H9 (cell line): ENCODE results near the gene TSPAN5. TPM values are rescaled to one million over a fixed set of nuclear protein-coding genes. Genes with fewer than 3 reads are reported as not detected.
A peak's percentile ranks its signal among the peaks of the same experiment; 100 is the strongest.

Experiments used
- DNase-seq: peaks from one replicate; pipeline ENCODE4 v3.0.0-alpha.2; 2017
- H2AFZ ChIP-seq: one replicate; pipeline ENCODE4 v1.6.1; 2013; ENCODE audit warnings: mild to moderate bottlenecking, low read length, control low read depth, moderate library complexity
- H2AK5ac ChIP-seq: 2 replicates; pipeline ENCODE4 v1.6.1; 2013; ENCODE audit warnings: low read length, control low read depth, mixed read lengths; ENCODE audit not compliant: insufficient read length
- H2BK120ac ChIP-seq: one replicate; pipeline ENCODE4 v1.6.1; 2013; ENCODE audit warnings: low read depth, mild to moderate bottlenecking, low read length, control low read depth, inconsistent platforms; ENCODE audit not compliant: poor library complexity, severe bottlenecking
- H2BK12ac ChIP-seq: 2 replicates; pipeline ENCODE4 v1.6.1; 2013; ENCODE audit warnings: low read length, control low read depth, mixed read lengths, low read depth; ENCODE audit not compliant: insufficient read length
- H2BK15ac ChIP-seq: 2 replicates; pipeline ENCODE4 v1.6.1; 2013; ENCODE audit warnings: low read depth, low read length, control low read depth
- H2BK20ac ChIP-seq: one replicate; pipeline ENCODE4 v1.6.1; 2013; ENCODE audit warnings: low read depth, mild to moderate bottlenecking, low read length, control low read depth, inconsistent platforms; ENCODE audit not compliant: poor library complexity, severe bottlenecking
- H2BK5ac ChIP-seq: 2 replicates; pipeline ENCODE4 v1.6.1; 2013; ENCODE audit warnings: low read length, control low read depth, mixed read lengths; ENCODE audit not compliant: insufficient read length
- H3K14ac ChIP-seq: 2 replicates; pipeline ENCODE4 v1.6.1; 2013; ENCODE audit warnings: low read length, control low read depth; ENCODE audit not compliant: insufficient read depth
- H3K18ac ChIP-seq: 2 replicates; pipeline ENCODE4 v1.6.1; 2013; ENCODE audit warnings: low read depth, mild to moderate bottlenecking, mixed read lengths, low read length, control low read depth; ENCODE audit not compliant: insufficient read length
- H3K23ac ChIP-seq: 2 replicates; pipeline ENCODE4 v1.6.1; 2013; ENCODE audit warnings: low read length, control low read depth, mixed read lengths, low read depth; ENCODE audit not compliant: insufficient read length
- H3K23me2 ChIP-seq: 2 replicates; pipeline ENCODE4 v1.6.1; 2013; ENCODE audit warnings: low read depth, mild to moderate bottlenecking, mixed read lengths, low read length, control low read depth; ENCODE audit not compliant: insufficient read length, poor library complexity, severe bottlenecking
- H3K27ac ChIP-seq: 2 replicates; pipeline ENCODE4 v1.5.1; 2013; ENCODE audit warnings: low read length, control low read depth, mixed read lengths, low read depth; ENCODE audit not compliant: insufficient read length
- H3K27me3 ChIP-seq: 2 replicates; pipeline ENCODE4 v1.6.1; 2013; ENCODE audit warnings: low read length, control low read depth, inconsistent platforms; ENCODE audit not compliant: insufficient read depth
- H3K4ac ChIP-seq: 2 replicates; pipeline ENCODE4 v1.6.1; 2013; ENCODE audit warnings: low read depth, mild to moderate bottlenecking, control low read depth, inconsistent platforms, low read length, moderate library complexity
- H3K4me1 ChIP-seq: 2 replicates; pipeline ENCODE4 v1.6.1; 2013; ENCODE audit warnings: low read length, control low read depth, inconsistent platforms; ENCODE audit not compliant: insufficient read depth
- H3K4me2 ChIP-seq: 2 replicates; pipeline ENCODE4 v1.6.1; 2013; ENCODE audit warnings: low read length, control low read depth, mixed read lengths; ENCODE audit not compliant: insufficient read length, insufficient read depth
- H3K56ac ChIP-seq: 2 replicates; pipeline ENCODE4 v1.6.1; 2013; ENCODE audit warnings: low read depth, mild to moderate bottlenecking, mixed read lengths, low read length, control low read depth; ENCODE audit not compliant: insufficient read length
- H3K79me1 ChIP-seq: 2 replicates; pipeline ENCODE4 v1.6.1; 2013; ENCODE audit warnings: low read depth, mild to moderate bottlenecking, moderate library complexity, low read length, control low read depth, inconsistent platforms; ENCODE audit not compliant: insufficient read depth, poor library complexity, severe bottlenecking
- H3K79me2 ChIP-seq: 2 replicates; pipeline ENCODE4 v1.6.1; 2013; ENCODE audit warnings: low read length, control low read depth, inconsistent platforms; ENCODE audit not compliant: insufficient read depth
- H3K9ac ChIP-seq: 2 replicates; pipeline ENCODE4 v1.6.1; 2013; ENCODE audit warnings: low read length, control low read depth, mixed read lengths; ENCODE audit not compliant: insufficient read length; ENCODE audit errors: extremely low read depth
- H3K9me3 ChIP-seq: one replicate; pipeline ENCODE4 v1.6.1; 2013; ENCODE audit warnings: low read depth, low read length, inconsistent platforms; ENCODE audit not compliant: control insufficient read depth
- H3T11ph ChIP-seq: one replicate; pipeline ENCODE4 v1.6.1; 2013; ENCODE audit warnings: mild to moderate bottlenecking, low read length, control low read depth, inconsistent platforms
- H4K20me1 ChIP-seq: one replicate; pipeline ENCODE4 v1.6.1; 2013; ENCODE audit not compliant: control insufficient read depth, insufficient read length, insufficient read depth
- H4K5ac ChIP-seq: 2 replicates; pipeline ENCODE4 v1.6.1; 2013; ENCODE audit warnings: low read depth, mild to moderate bottlenecking, mixed read lengths, low read length, control low read depth; ENCODE audit not compliant: insufficient read length
- H4K8ac ChIP-seq: replicated peaks from 2 replicates; pipeline ENCODE4 v1.6.1; 2013; ENCODE audit warnings: low read length, control low read depth, mixed read lengths, low read depth; ENCODE audit not compliant: insufficient read length
- H4K91ac ChIP-seq: 2 replicates; pipeline ENCODE4 v1.6.1; 2013; ENCODE audit warnings: low read depth, mild to moderate bottlenecking, moderate library complexity, mixed read lengths, low read length, control low read depth; ENCODE audit not compliant: insufficient read length
- H3K27ac Mint-ChIP-seq, 3 experiments: 2 replicates in 2 of 3; 3 replicates in 1 of 3; pipeline ENCODE4 v1.8.0; 2020 to 2021; ENCODE audit warnings: mixed read lengths in 3 of 3, mild to moderate bottlenecking in 1 of 3, moderate library complexity in 1 of 3
- H3K27me3 Mint-ChIP-seq: 2 replicates; pipeline ENCODE4 v1.8.0; 2021; ENCODE audit warnings: low read depth, mild to moderate bottlenecking, moderate library complexity, mixed read lengths
- H3K36me3 Mint-ChIP-seq, 3 experiments: 2 replicates in 2 of 3; 3 replicates in 1 of 3; pipeline ENCODE4 v1.8.0; 2020 to 2021; ENCODE audit warnings: low read depth in 3 of 3, mixed read lengths in 3 of 3; ENCODE audit not compliant: insufficient read depth in 1 of 3
- H3K4me1 Mint-ChIP-seq, 2 experiments: 2 replicates each; pipeline ENCODE4 v1.8.0; 2020; ENCODE audit warnings: mixed read lengths in 2 of 2
- H3K4me3 Mint-ChIP-seq, 2 experiments: 2 replicates in 1 of 2; 3 replicates in 1 of 2; pipeline ENCODE4 v1.8.0; 2020 to 2021; ENCODE audit warnings: mild to moderate bottlenecking in 2 of 2, mixed read lengths in 2 of 2, moderate library complexity in 1 of 2
- H3K9me3 Mint-ChIP-seq, 2 experiments: 2 replicates in 1 of 2; 3 replicates in 1 of 2; pipeline ENCODE4 v1.8.0; 2020; ENCODE audit warnings: mild to moderate bottlenecking in 2 of 2, mixed read lengths in 2 of 2, moderate library complexity in 1 of 2
- whole genome bisulfite sequencing: extraction: QIAGEN DNeasy Blood & Tissue Kit; methylation state at CpG from one replicate; pipeline ENCODE4 v1.1.7; 2013; ENCODE audit warnings: missing lambda C conversion rate, low lambda C conversion rate, mixed read lengths; ENCODE audit not compliant: insufficient read length; ENCODE audit errors: extremely low coverage; 5-methylcytosine and 5-hydroxymethylcytosine counted together
- total RNA-seq: library from RNA; stranded (reverse); gene quantifications from 2 replicates; pipeline ENCODE4 v1.2.1, GENCODE V29; 2021
- TF ChIP-seq, protein P1 (sequence below): fragments of 200-600 bp; sonication (generic); conservative IDR thresholded peaks from 3 replicates; pipeline ENCODE4 v1.8.0; 2021; ENCODE audit warnings: antibody characterized with exemption, mild to moderate bottlenecking

Gene TSPAN5
- total RNA-seq, 1 experiment from 2014 or later, result 7.0 TPM

DNA sequence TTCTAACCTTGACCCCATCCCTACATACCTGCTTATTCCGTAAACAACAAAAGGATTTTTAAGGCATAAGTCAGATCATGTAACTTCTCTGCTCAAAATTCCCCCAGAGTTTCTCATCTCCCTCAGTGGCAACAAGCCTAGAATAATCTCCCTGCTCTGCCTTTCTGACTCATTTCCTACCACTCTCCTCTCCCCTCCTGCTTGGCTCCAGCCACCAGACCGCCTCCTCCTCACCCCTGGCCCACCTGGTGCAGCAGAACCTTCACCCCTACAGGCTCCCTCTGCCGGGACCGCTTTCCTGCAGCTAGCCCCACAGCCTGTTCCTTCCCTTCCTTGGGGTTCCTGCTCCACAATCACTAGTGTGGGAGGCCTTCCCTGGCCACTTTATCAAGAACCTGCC is 32.1 kb downstream of the TSPAN5 start:
- H3K9me3 ChIP-seq, result no peaks in the 10 kb centered on the region
- H3K4me1 ChIP-seq, result peaks cover 3% of the 10 kb centered on the region; the same call in 1 of the 2 replicates
- no peak overlapping the region for H3K14ac ChIP-seq
- no peaks in the 10 kb centered on the region for H3K79me2 ChIP-seq
- no CpG with 5 or more reads among the region's 4 CpGs for WGBS
- no peaks in the 10 kb centered on the region for H3K27me3 ChIP-seq
- H3K23me2 ChIP-seq, result no peaks in the 10 kb centered on the region
- H2AK5ac ChIP-seq, result no peak overlapping the region
- H4K8ac ChIP-seq, result no peak overlapping the region
- no peak overlapping the region for H3K56ac ChIP-seq
- no peak overlapping the region for H3K23ac ChIP-seq
- no peaks in the 10 kb centered on the region for H3K9me3 Mint-ChIP-seq
- H3K9ac ChIP-seq, result no peak overlapping the region
- no peak overlapping the region for H2BK12ac ChIP-seq
- H3K27ac Mint-ChIP-seq, result peak overlapping the region in 2 of 3 experiments; percentile 26 to 87; a peak in 3 of 7 replicates
- H2AFZ ChIP-seq, result no peak overlapping the region
- H3K18ac ChIP-seq, result no peak overlapping the region
- no peak overlapping the region for H3K27ac ChIP-seq
- no peak overlapping the region for H2BK20ac ChIP-seq
- H4K20me1 ChIP-seq, result peaks cover 2% of the 10 kb centered on the region
- H3K27me3 Mint-ChIP-seq, result no peaks in the 10 kb centered on the region
- H2BK15ac ChIP-seq, result peak overlapping the region; percentile 24; the same call in 1 of the 2 replicates
- TF ChIP-seq, protein P1, sequence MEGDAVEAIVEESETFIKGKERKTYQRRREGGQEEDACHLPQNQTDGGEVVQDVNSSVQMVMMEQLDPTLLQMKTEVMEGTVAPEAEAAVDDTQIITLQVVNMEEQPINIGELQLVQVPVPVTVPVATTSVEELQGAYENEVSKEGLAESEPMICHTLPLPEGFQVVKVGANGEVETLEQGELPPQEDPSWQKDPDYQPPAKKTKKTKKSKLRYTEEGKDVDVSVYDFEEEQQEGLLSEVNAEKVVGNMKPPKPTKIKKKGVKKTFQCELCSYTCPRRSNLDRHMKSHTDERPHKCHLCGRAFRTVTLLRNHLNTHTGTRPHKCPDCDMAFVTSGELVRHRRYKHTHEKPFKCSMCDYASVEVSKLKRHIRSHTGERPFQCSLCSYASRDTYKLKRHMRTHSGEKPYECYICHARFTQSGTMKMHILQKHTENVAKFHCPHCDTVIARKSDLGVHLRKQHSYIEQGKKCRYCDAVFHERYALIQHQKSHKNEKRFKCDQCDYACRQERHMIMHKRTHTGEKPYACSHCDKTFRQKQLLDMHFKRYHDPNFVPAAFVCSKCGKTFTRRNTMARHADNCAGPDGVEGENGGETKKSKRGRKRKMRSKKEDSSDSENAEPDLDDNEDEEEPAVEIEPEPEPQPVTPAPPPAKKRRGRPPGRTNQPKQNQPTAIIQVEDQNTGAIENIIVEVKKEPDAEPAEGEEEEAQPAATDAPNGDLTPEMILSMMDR, result no peak
- H4K91ac ChIP-seq, result no peak overlapping the region
- no peaks in the 10 kb centered on the region for H3K36me3 Mint-ChIP-seq
- no peak overlapping the region for H3K4me2 ChIP-seq
- H3K4ac ChIP-seq, result no peak overlapping the region
- no peak overlapping the region for H2BK5ac ChIP-seq
- no peaks in the 10 kb centered on the region for H3K79me1 ChIP-seq
- H2BK120ac ChIP-seq, result no peak overlapping the region
- no peak overlapping the region for H3K4me3 Mint-ChIP-seq
- peak; percentile 70 for DNase-seq
- H3K4me1 Mint-ChIP-seq, result peaks cover 33 to 50% of the 10 kb centered on the region in 2 experiments
- H4K5ac ChIP-seq, result no peak overlapping the region
- no peak overlapping the region for H3T11ph ChIP-seq
